ENCODE data around the gene RHOBTB1. TPM values are rescaled to one million over a fixed set of nuclear protein-coding genes. Genes with fewer than 3 reads are reported as not detected.

Gene RHOBTB1
- total and polyA plus RNA-seq, 4 donors, result 2.7 to 11.8 (median 4.9) TPM

GRCh38 chr10:60940446-60940845 lies 3.5 kb downstream of the RHOBTB1 start:
- peaks cover 0 to 2% (median 0%) of the 10 kb centered on the region in 4 donors for H3K27me3 ChIP-seq (ENCODE audit: control insufficient read depth in 4 of 4, insufficient read depth in 4 of 4, low read length in 3 of 4)
- TF ChIP-seq GABPA (IDR thresholded peaks at IDR 0.05 in 1 of 2, conservative IDR thresholded peaks at IDR 0.05 in 1 of 2) (no peak), ATF3 (IDR thresholded peaks at IDR 0.05) (no peak)
- H3K9me3 ChIP-seq (ENCODE audit: control insufficient read depth in 4 of 4, low read length in 3 of 4), result no peaks in the 10 kb centered on the region
- no peaks in the 10 kb centered on the region for H3K36me3 ChIP-seq (ENCODE audit: control insufficient read depth in 4 of 4, insufficient read depth in 3 of 4, low read depth in 1 of 4, low read length in 3 of 4)
- H3K4me3 ChIP-seq (ENCODE audit: low read depth in 1 of 3, low read length in 3 of 3), result no peak overlapping the region
- DNase-seq (ENCODE audit: low spot score), result no peak
- H3K4me1 ChIP-seq (ENCODE audit: control insufficient read depth in 4 of 4, insufficient read depth in 4 of 4, low read length in 3 of 4), result peaks cover 8 to 32% (median 21%) of the 10 kb centered on the region in 4 donors
- 83% methylated on average over 3 of the region's 3 CpGs for WGBS
- no peak overlapping the region for H3K27ac ChIP-seq (ENCODE audit: low read depth in 1 of 2, low read length in 2 of 2)
- H3K9ac ChIP-seq (ENCODE audit: low read depth in 1 of 2, low read length in 2 of 2), result no peak overlapping the region

GRCh38 chr10:60937784-60938654 lies 6.0 kb downstream of the RHOBTB1 start:
- no peak for TF ChIP-seq TAF1 (conservative IDR thresholded peaks at IDR 0.05)
- TF ChIP-seq RAD21 (IDR thresholded peaks at IDR 0.05), result no peak
- no peak for TF ChIP-seq ATF3 (IDR thresholded peaks at IDR 0.05)
- no peak for TF ChIP-seq REST (IDR thresholded peaks at IDR 0.05)
- TF ChIP-seq SP1 (IDR thresholded peaks at IDR 0.05), result no peak
- TF ChIP-seq MAX (IDR thresholded peaks at IDR 0.05), result no peak
- TF ChIP-seq CTCF (IDR thresholded peaks at IDR 0.05; ENCODE audit: low read depth, low read length, missing input control), result no peak
- no peak for TF ChIP-seq FOXA2 (IDR thresholded peaks at IDR 0.05)
- no peak overlapping the region for H3K4me3 ChIP-seq (ENCODE audit: low read depth in 1 of 3, low read length in 3 of 3)
- 65% methylated on average over 5 of the region's 5 CpGs for WGBS
- no peaks in the 10 kb centered on the region for H3K9me3 ChIP-seq (ENCODE audit: control insufficient read depth in 4 of 4, low read length in 3 of 4)
- no peak for DNase-seq (ENCODE audit: low spot score)
- peaks cover 0 to 15% (median 10%) of the 10 kb centered on the region in 4 donors for H3K4me1 ChIP-seq (ENCODE audit: control insufficient read depth in 4 of 4, insufficient read depth in 4 of 4, low read length in 3 of 4)
- H3K27me3 ChIP-seq (ENCODE audit: control insufficient read depth in 4 of 4, insufficient read depth in 4 of 4, low read length in 3 of 4), result no peaks in the 10 kb centered on the region
- no peak overlapping the region for H3K27ac ChIP-seq (ENCODE audit: low read depth in 1 of 2, low read length in 2 of 2)
- no peaks in the 10 kb centered on the region for H3K36me3 ChIP-seq (ENCODE audit: control insufficient read depth in 4 of 4, insufficient read depth in 3 of 4, low read depth in 1 of 4, low read length in 3 of 4)
- no peak overlapping the region for H3K9ac ChIP-seq (ENCODE audit: low read depth in 1 of 2, low read length in 2 of 2)

All from liver (tissue), 9 donors.